GM21529 (cell line): Measurements from ENCODE around the gene GPRASP3.
A peak's percentile ranks its signal among the peaks of the same experiment; 100 is the strongest.
"Not testable (repeated sequence)": the region's sequence is repeated elsewhere in the genome, so short reads cannot be mapped to it uniquely, and the experiment has no call there.

Experiments
- ATAC-seq: cut with Tn5 transposase; IDR thresholded peaks from one replicate; pipeline ENCODE4 v1.9.1; 2021; ENCODE audit not compliant: unreplicated experiment

GPRASP3 gene

GRCh38 chrX:102720237-102721168 is at the start of gene GPRASP3:
Gene GPRASP3 (plus strand): TSS chrX:102720743. CDS start chrX:102748996, 28,253 bp downstream.
- ATAC-seq = peak; percentile 90

DNA sequence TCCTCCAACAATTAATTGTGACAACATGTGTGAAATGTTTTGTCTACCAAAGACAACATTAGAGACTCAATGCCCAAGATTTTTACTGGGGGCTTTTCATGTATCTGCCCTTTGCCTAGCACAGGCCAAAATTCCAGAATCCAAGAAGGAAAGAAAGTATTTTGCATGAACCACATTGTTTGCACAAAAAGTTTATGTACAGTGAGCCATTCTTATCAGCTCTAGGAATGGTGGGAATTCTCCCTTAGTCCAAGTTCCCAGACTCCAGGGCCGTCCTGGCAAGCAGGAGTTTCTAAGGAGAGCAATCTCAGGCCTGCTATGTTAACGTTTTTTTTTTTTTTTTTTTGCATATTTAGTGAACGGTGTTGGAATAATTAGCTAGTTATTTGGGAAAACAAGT is 47.7 kb upstream of the GPRASP3 start:
- no peak for ATAC-seq

DNA sequence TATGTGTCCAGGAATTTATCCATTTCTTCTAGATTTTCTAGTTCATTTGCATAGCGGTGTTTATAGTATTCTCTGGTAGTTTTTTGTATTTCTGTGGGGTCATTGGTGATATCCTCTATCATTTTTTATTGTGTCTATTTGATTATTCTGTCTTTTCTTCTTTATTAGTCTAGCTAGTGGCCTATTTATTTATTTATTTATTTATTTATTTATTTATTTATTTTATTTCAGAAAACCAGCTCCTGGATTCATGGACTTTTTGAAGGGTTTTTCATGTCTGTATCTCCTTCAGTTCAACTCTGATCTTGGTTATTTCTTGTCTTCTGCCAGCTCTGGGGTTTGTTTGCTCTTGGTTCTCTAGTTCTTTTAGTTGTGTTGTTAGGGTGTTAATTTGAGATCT is 43.1 kb upstream of the GPRASP3 start:
- not testable (repeated sequence) for ATAC-seq

DNA sequence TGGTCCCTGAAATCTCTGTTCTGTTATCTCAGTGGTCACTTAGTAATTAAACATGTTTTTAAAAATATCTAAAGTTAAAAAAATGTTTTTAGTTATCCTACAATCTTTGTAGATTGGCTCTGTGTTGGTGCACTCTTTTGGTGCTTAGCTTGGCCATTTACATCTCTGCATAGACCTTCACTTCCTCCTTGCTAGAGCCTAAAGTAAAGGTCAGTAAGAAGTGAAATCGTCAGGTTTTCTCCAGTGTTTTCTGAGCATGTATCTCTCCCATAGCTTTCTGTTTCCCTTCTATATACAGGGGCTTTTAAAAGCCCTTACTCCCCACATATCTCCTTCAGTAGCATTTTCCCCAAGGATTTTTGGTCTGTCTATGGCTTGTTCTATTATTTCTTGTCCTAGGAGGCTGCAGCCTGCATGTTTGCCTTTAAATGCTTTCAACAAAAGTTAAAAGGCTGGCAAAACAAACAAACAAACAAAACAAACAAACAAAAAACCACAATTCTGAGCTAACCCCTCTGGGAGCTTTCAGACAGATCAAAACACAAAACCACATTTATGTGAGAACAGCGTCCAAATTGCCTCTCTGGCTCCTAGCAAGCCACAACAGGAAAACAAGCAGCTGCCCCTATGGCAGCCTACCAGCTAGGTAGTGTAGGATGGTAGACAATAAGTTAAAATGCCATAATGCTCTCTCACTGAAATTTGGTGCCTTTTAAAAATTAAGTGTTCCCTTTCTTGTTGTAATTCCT is 35.6 kb upstream of the GPRASP3 start:
- no peak for ATAC-seq

DNA sequence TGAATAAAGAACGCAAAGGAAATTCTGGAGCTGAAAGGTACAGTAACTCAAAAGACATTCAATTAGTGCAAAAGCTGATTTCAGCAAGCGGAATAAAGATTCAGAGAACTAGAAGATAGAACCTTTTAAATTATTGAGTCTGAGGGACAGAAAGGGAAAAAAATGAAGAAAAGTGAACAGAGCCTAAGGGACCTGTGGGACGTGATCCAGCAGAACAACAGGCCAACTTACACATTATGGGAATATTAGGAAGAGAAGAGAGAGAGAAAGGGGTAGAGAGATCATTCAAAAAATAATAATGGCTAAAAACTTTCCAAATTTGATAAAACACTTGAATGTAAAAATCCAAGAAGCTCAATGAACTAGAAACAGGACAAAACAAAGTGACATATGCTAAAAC is 25.8 kb upstream of the GPRASP3 start:
- no peak for ATAC-seq

DNA sequence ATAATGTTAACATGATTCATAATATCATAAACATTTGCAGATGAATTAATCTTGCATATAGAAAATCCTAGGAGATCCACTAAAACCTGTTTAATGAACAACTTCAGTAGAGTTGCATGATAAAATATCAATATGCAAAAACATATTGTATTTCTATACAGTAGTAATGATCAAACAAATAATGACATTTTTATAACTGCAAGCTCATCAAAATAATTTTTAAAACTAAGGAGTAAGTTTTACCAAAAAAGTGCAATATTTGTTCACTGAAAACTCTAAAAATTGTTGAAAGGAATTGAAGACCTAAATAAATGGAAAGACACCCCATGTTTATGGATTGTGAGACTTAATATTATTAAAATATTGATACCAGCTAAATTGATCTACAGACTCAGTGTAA is 24.2 kb upstream of the GPRASP3 start:
- ATAC-seq = no peak

GRCh38 chrX:102697494-102697893 is 23.0 kb upstream of the GPRASP3 start:
- ATAC-seq = no peak

- no peak for ATAC-seq
These were observed 11.6 kb upstream of the GPRASP3 start for GRCh38 chrX:102708900-102709299.

DNA sequence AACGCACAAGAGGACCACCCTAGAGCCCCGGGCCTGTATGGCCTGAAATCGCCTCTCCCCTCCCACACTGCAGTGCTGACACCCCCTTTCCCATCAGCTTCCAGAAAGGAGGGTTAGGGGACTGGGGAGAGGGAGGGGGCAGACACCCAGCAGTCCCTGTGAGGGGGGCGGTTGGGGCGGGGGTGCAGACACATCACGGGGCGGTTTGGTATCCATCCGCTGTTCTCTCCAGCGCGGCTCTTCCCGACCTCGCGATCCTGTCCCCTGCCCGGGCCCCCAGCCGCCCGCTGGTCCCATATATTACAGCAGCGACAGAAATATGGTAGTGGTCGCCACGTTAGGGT is 8.7 kb upstream of the GPRASP3 start:
- ATAC-seq = no peak

GRCh38 chrX:102712216-102712966 is 8.2 kb upstream of the GPRASP3 start, which contains the start of gene GPRASP2:
Gene GPRASP2 (plus strand): TSS chrX:102712448. CDS start chrX:102714870, 2,422 bp downstream.
- ATAC-seq = no peak

- ATAC-seq = no peak
These were observed 7.4 kb upstream of the GPRASP3 start for GRCh38 chrX:102712981-102713625.

GRCh38 chrX:102714994-102715393 is 5.5 kb upstream of the GPRASP3 start:
- no peak for ATAC-seq

DNA sequence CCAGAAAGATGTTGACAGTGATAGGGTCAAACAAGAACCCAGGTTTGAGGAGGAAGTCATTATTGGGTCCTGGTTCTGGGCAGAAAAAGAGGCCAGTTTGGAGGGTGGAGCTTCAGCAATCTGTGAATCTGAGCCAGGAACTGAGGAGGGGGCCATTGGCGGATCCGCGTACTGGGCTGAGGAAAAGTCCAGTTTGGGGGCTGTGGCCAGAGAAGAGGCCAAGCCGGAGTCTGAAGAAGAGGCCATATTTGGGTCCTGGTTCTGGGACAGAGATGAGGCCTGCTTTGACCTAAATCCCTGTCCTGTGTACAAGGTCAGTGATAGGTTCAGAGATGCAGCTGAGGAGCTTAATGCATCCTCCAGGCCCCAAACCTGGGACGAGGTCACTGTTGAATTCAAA is 4.6 kb upstream of the GPRASP3 start:
- ATAC-seq = no peak

- not testable (repeated sequence) for ATAC-seq
These were observed 595 bp downstream of the GPRASP3 start for GRCh38 chrX:102721169-102721506.

- ATAC-seq = no peak
These were observed 2.9 kb downstream of the GPRASP3 start for GRCh38 chrX:102723456-102723855.

DNA sequence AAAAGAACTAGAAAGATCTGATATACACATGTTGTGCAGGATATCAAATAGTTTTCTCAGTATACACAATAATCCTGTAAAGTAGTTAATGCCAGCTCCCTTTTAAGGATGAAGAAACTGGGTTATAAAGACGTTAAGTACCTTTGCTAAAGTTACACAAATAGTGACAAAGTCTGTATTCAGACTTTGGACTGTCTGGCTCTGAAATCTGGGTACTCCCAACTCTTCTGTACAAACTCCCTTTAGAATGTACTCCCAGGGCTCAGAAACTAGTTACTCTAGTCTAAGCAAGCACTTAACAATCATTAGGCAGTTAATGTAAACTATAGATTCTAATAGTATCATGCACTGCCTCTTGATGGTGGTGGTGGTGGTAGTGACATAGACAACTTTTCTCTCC is 7.2 kb downstream of the GPRASP3 start:
- ATAC-seq = no peak

GRCh38 chrX:102728646-102729045 is 8.1 kb downstream of the GPRASP3 start:
- ATAC-seq = no peak

DNA sequence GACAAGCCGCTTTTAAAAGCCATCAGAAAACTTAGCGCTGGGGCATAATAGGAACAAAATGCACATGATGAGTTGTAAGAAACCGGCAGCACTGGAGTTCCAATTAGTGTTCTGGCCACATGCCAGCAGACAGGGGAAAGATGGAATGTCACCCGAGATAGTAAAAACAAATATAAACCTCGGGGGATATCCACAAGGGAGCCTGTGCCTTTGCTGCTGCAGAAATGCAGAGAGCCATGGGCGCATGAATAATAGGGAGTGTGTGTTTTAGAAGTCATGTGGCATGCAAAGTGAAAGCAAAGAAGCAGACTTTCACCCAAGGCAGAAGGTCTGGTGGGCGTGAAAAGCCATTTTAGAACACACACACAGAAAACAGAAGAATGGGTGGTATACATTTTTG is 19.1 kb downstream of the GPRASP3 start:
- ATAC-seq = no peak

GRCh38 chrX:102744307-102744706 is 23.8 kb downstream of the GPRASP3 start:
- ATAC-seq = no peak

DNA sequence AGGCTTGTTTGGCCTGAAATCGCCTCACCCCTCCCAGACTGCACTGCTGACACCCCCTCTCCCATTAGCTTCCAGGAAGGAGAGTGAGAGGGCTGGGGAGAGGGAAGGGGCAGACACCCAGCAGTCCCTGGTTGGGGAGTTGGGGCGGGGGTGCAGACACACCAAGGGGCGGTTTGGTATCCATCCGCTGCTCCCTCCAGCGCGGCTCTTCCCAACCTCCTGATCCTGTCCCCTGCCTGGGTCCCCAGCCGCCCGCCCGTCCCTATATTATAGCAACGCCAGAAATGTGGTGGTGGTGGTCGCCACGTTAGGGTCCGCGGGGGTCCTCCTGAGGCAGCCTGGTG is 24.9 kb downstream of the GPRASP3 start:
- ATAC-seq = no peak
